DOHH2 (cell line): Measurements from ENCODE around the gene TMEM217.

Experiments used
- EZH2phosphoT487 ChIP-seq: fragments of 200-600 bp; sonication (generic); IDR thresholded peaks from 2 replicates; pipeline ENCODE4 v1.6.1; 2017; ENCODE audit warnings: borderline replicate concordance, mild to moderate bottlenecking, antibody characterized with exemption, low read length, moderate library complexity, mixed read lengths
- TF ChIP-seq, protein P1 (sequence below): fragments of 200-600 bp; sonication (generic); IDR thresholded peaks from one replicate; pipeline ENCODE4 v1.5.1; 2014; ENCODE audit warnings: antibody characterized with exemption, mild to moderate bottlenecking, low read depth, low read length; ENCODE audit not compliant: poor library complexity, severe bottlenecking

DNA sequence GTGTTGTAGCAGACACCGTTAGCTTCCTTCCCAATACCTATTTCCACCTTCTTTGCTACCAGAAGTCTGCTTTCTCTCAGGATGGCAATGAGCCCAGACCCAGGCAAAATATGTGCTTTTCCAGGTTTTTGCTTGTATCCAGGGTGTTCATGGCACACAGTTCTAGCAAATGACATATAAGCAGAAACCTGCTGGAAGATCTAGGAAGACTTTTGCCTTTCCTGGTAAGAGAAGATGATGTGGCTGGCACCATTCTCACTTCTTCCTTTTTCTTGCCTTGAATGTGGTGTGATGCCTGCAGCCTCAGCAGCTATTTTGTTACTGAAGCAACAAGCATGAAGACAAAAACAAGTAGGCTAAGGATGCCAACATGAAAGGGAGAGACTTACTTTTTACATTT, 19.6 kb downstream of the TMEM217 start:
- TF ChIP-seq, protein P1, sequence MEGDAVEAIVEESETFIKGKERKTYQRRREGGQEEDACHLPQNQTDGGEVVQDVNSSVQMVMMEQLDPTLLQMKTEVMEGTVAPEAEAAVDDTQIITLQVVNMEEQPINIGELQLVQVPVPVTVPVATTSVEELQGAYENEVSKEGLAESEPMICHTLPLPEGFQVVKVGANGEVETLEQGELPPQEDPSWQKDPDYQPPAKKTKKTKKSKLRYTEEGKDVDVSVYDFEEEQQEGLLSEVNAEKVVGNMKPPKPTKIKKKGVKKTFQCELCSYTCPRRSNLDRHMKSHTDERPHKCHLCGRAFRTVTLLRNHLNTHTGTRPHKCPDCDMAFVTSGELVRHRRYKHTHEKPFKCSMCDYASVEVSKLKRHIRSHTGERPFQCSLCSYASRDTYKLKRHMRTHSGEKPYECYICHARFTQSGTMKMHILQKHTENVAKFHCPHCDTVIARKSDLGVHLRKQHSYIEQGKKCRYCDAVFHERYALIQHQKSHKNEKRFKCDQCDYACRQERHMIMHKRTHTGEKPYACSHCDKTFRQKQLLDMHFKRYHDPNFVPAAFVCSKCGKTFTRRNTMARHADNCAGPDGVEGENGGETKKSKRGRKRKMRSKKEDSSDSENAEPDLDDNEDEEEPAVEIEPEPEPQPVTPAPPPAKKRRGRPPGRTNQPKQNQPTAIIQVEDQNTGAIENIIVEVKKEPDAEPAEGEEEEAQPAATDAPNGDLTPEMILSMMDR = no peak
- TF ChIP-seq EZH2phosphoT487 = no peak
